Calu3 (cell line): ENCODE data around the gene CFI. TPM values are rescaled to one million over a fixed set of nuclear protein-coding genes. Genes with fewer than 3 reads are reported as not detected.
A peak's percentile ranks its signal among the peaks of the same experiment; 100 is the strongest.

Experiments used
- BruUV-seq: library from RNA; stranded (reverse); fragments of 400-500 nt; replicated peaks from 2 replicates; lab custom pipeline; 2021; lab: Mats Ljungman, UMichigan
- CTCF ChIA-PET: fragments of 300-600 bp; sonication (Branson Sonifier 250); formaldehyde crosslinking; loops from one replicate; lab custom pipeline; 2022; ENCODE audit warnings: antibody characterized with exemption; lab: Charles Lee
- DNase-seq: peaks from one replicate; pipeline ENCODE4 v3.0.0; 2022
- H3K27ac Mint-ChIP-seq: one replicate; pipeline ENCODE4 v1.8.0; 2022; ENCODE audit warnings: mixed read lengths; ENCODE audit not compliant: unreplicated experiment
- H3K27me3 Mint-ChIP-seq: one replicate; pipeline ENCODE4 v1.8.0; 2022; ENCODE audit warnings: mixed read lengths; ENCODE audit not compliant: unreplicated experiment
- H3K36me3 Mint-ChIP-seq: one replicate; pipeline ENCODE4 v1.8.0; 2022; ENCODE audit warnings: mild to moderate bottlenecking, moderate library complexity, mixed read lengths; ENCODE audit not compliant: insufficient read depth, unreplicated experiment
- H3K4me1 Mint-ChIP-seq: one replicate; pipeline ENCODE4 v1.8.0; 2022; ENCODE audit warnings: mild to moderate bottlenecking, low read depth, mixed read lengths; ENCODE audit not compliant: unreplicated experiment
- H3K4me3 Mint-ChIP-seq: one replicate; pipeline ENCODE4 v1.8.0; 2022; ENCODE audit warnings: mild to moderate bottlenecking, low read depth, moderate library complexity, mixed read lengths; ENCODE audit not compliant: unreplicated experiment
- H3K9me3 Mint-ChIP-seq: one replicate; pipeline ENCODE4 v1.8.0; 2022; ENCODE audit warnings: low read depth, mixed read lengths; ENCODE audit not compliant: unreplicated experiment
- CTCF ChIP-seq: fragments of 200-600 bp; IDR thresholded peaks from one replicate; pipeline ENCODE4 v1.8.0; 2022; ENCODE audit warnings: antibody characterized with exemption; ENCODE audit not compliant: unreplicated experiment
- intact Hi-C: fragments of 100-400 bp; cut with micrococcal nuclease; formaldehyde crosslinking; loops from one replicate; pipeline ENCODE4 v1.10.0; 2022; ENCODE audit not compliant: unreplicated experiment
- total RNA-seq: library from RNA; stranded (reverse); gene quantifications from 2 replicates; pipeline ENCODE4 v1.2.3, GENCODE V29; 2022

CFI gene
- total RNA-seq, 1 experiment from 2014 or later: 25.8 TPM

DNA sequence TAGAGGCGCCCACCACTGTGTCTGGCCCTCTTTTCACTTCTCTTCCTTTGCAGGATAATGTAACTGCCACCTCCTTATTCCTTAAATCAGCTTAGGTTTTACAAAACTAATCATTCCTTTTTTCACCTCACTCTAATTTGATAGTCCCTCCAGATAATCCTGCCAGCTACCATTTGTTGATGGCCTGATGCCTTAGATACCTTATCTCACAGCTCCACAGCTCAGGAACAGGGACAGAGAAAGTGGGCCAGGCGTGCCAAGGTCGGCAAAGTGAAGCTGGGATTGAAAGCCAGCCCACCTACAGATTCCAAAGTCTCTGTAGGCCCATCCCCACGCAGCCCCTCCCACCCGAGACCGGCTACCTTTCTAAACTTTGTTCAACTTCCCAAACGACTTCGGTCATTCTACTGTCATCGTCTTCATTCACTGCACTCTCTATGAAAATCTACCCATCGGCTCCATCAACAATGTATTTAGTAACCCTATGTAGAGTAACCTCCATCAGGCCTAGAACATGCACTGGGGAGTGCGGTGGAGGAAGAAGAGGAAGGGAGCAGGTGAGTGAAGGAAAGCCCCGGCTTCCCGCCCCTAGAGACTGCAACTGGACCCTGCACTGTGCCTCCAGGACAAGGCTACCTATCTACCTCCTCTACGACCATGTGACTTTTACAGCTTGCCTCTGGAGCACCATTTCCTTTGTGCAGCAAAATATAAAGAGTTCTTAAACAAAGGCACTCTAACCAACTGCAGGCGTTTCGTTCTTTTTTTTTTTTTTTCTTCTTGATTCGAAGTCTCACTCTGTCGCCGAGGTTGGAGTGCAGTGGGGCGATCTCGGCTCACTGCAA, 100.0 kb downstream of the CFI start:
- CTCF ChIA-PET: interaction anchor here (1.2 to 1.9 kb wide), 3 partner anchors 43 to 102 kb away, joined by 3 to 7 read pairs (median 6); partner anchors contain the start of gene CFI
- Mint-ChIP-seq H3K36me3 (peaks cover 30% of the 10 kb centered on the region), H3K4me1 (peaks cover 16% of the 10 kb centered on the region), H3K4me3 (peak overlapping the region; percentile 92), H3K27ac (peak overlapping the region; percentile 40), H3K9me3 (no peaks in the 10 kb centered on the region), H3K27me3 (no peaks in the 10 kb centered on the region)
- intact Hi-C loops: loop anchor here (5.0 to 10.0 kb wide), 4 partner anchors 101 to 274 kb away; partner anchors contain the start of genes CFI and GAR1
- no peak for TF ChIP-seq CTCF
- BruUV-seq: no TSS peak
- peak; percentile 22 for DNase-seq

GRCh38 chr4:109699553-109700225, 102.1 kb downstream of the CFI start:
- Mint-ChIP-seq H3K9me3 (no peaks in the 10 kb centered on the region), H3K4me3 (no peak overlapping the region), H3K27me3 (no peaks in the 10 kb centered on the region), H3K36me3 (peaks cover 30% of the 10 kb centered on the region), H3K27ac (no peak overlapping the region), H3K4me1 (peaks cover 16% of the 10 kb centered on the region)
- no peak for TF ChIP-seq CTCF
- intact Hi-C loops: loop anchor here (5.0 to 10.0 kb wide), 4 partner anchors 103 to 275 kb away; partner anchors contain the start of genes CFI and GAR1
- CTCF ChIA-PET: interaction anchor here (1.1 kb wide), 1 partner anchor 105 kb away, joined by 3 read pairs; no protein-coding TSS in a partner anchor
- BruUV-seq: no TSS peak
- no peak for DNase-seq

DNA sequence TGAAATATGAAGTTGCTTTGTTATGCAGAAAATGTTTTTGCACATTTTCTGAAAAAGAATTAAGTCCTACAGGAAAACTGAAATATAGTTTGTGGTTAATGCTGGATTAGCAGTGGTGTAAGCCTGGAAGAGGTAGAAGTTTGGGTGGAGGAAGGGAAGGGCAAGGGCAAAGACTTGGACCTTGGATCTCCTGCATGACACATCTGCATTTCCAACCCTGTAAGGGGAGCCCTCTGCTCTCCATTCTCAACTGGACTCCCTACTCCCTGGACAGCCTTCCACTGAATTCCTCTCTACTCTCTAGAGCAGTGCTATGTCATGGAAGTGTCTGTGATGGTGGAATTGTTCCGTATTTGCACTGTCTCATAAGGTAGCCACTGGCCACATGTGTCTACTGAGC, 103.1 kb downstream of the CFI start:
- H3K27ac Mint-ChIP-seq: no peak overlapping the region
- peaks cover 25% of the 10 kb centered on the region for H3K36me3 Mint-ChIP-seq
- intact Hi-C loops: no loop called here
- TF ChIP-seq CTCF: no peak
- H3K4me3 Mint-ChIP-seq: no peak overlapping the region
- no peak for DNase-seq
- BruUV-seq: no TSS peak
- H3K27me3 Mint-ChIP-seq: no peaks in the 10 kb centered on the region
- H3K4me1 Mint-ChIP-seq: peaks cover 11% of the 10 kb centered on the region
- CTCF ChIA-PET: no interaction called here
- no peaks in the 10 kb centered on the region for H3K9me3 Mint-ChIP-seq

DNA sequence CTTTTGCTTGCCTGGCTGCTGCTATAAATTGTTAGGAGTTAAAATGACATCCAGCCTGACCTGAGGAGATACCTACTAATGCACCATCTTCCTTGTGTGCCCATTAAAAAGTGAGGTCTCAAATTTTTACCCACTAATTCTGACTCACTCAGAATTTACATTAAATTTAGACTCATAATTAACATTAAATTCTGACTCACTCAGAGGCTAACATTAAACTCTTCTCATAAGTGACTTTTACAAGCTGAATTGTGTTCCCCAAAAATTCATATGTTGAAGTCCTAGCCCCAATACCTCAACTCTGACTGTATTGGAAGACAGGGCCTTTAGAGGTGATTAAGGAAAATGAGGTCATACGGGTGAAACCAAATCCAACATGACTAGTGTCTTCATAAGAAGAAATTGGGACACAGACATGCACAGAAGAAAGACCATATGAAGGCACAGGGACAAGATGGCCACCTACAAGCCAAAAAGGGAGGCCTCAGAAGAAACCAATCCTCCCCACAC, 110.3 kb downstream of the CFI start:
- Mint-ChIP-seq H3K4me3 (no peak overlapping the region), H3K36me3 (no peaks in the 10 kb centered on the region), H3K27ac (no peak overlapping the region), H3K4me1 (no peaks in the 10 kb centered on the region), H3K27me3 (no peaks in the 10 kb centered on the region), H3K9me3 (no peaks in the 10 kb centered on the region)
- DNase-seq: no peak
- CTCF ChIA-PET: no interaction called here
- TF ChIP-seq CTCF: no peak
- intact Hi-C loops: no loop called here
- no TSS peak for BruUV-seq
